ENCODE measurements around the gene CEP152. TPM values are rescaled to one million over a fixed set of nuclear protein-coding genes. Genes with fewer than 3 reads are reported as not detected.

The CEP152 gene
- total RNA-seq, 1 donor from 2014 or later, result 4.2 TPM

DNA sequence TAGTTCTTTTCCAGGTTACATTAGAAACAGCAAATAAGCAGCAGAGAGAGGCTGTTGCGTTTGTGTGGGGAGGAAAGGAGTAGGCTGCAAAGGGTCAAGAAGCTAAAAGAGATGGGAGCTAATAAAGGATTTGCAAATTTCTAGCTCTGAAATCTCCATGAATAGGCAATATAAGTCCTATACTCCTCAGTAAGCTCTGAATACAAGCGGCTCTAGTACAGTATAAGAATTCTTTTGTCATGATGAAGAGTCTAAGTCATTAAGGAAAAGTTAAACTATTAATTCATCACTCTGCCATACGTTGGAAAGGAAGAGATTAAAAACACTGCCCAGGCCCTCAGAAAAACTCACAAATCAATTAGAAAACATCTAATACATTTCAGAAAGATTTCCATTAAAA, 59.3 kb downstream of the CEP152 start:
- Histone ChIP-seq H3K79me2 (ENCODE audit: insufficient read depth, low read length) (no peaks in the 10 kb centered on the region), H3K27ac (ENCODE audit: low read depth, low read length) (no peak overlapping the region), H3K4me3 (ENCODE audit: insufficient read depth, low read depth, low read length) (no peak overlapping the region), H3K27me3 (ENCODE audit: insufficient read depth, low read length) (no peaks in the 10 kb centered on the region), H3K9ac (ENCODE audit: low read length) (no peak overlapping the region), H3K9me3 (ENCODE audit: insufficient read depth, low read depth, low read length) (no peaks in the 10 kb centered on the region), H3K4me1 (ENCODE audit: insufficient read depth, low read length) (peaks cover 7% of the 10 kb centered on the region), H3K36me3 (ENCODE audit: insufficient read depth, low read length) (peaks cover 9% of the 10 kb centered on the region), H3K4me2 (ENCODE audit: low read length) (no peak overlapping the region), H2AFZ (ENCODE audit: low read depth, low read length) (no peak overlapping the region), H4K20me1 (ENCODE audit: insufficient read depth, low read length) (no peaks in the 10 kb centered on the region)
- Mint-ChIP-seq H3K9me3 (ENCODE audit: unreplicated experiment) (no peaks in the 10 kb centered on the region), H3K27ac (ENCODE audit: unreplicated experiment) (no peak overlapping the region), H3K4me1 (ENCODE audit: low read depth, unreplicated experiment) (peaks cover 4% of the 10 kb centered on the region), H3K27me3 (ENCODE audit: low read depth, unreplicated experiment) (no peaks in the 10 kb centered on the region), H3K36me3 (ENCODE audit: low read depth, unreplicated experiment) (peaks cover 3% of the 10 kb centered on the region), H3K4me3 (ENCODE audit: unreplicated experiment) (no peak overlapping the region)
- no peak for FAIRE-seq
- no peak for TF ChIP-seq CTCF (IDR thresholded peaks at IDR 0.05; ENCODE audit: insufficient read depth, low read depth, low read length)
- no peak for TF ChIP-seq EZH2 (IDR thresholded peaks at IDR 0.05; ENCODE audit: insufficient read depth, low read length)
- peak; percentile 35 for DNase-seq (ENCODE audit: low read depth)

DNA sequence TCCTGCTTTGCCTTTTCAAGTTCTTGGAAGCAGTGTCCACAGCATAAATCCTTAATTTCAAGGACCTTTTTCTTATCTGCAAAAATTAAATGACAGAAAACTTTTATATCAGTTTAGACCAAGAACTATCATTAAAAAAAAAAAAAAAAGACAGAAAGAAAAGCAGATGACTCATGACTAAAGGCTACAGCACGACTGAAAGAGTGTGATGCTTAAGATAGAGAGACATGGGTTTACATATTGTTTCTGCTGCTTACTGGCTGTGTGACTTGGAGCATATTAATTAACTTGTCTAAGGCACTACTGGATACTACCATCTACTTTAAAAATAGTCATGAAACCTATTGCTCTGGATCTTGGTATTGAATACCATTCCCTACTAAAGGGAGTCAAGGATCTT, 62.3 kb downstream of the CEP152 start:
- Mint-ChIP-seq H3K27me3 (ENCODE audit: low read depth, unreplicated experiment) (no peaks in the 10 kb centered on the region), H3K9me3 (ENCODE audit: unreplicated experiment) (no peaks in the 10 kb centered on the region), H3K4me3 (ENCODE audit: unreplicated experiment) (no peak overlapping the region), H3K27ac (ENCODE audit: unreplicated experiment) (no peak overlapping the region), H3K4me1 (ENCODE audit: low read depth, unreplicated experiment) (peaks cover 6% of the 10 kb centered on the region), H3K36me3 (ENCODE audit: low read depth, unreplicated experiment) (peaks cover 3% of the 10 kb centered on the region)
- H3K36me3 ChIP-seq (ENCODE audit: insufficient read depth, low read length), result peaks cover 5% of the 10 kb centered on the region
- no peaks in the 10 kb centered on the region for H3K79me2 ChIP-seq (ENCODE audit: insufficient read depth, low read length)
- H3K9me3 ChIP-seq (ENCODE audit: insufficient read depth, low read depth, low read length), result no peaks in the 10 kb centered on the region
- H3K9ac ChIP-seq (ENCODE audit: low read length), result no peak overlapping the region
- TF ChIP-seq CTCF (IDR thresholded peaks at IDR 0.05; ENCODE audit: insufficient read depth, low read depth, low read length) (no peak), EZH2 (IDR thresholded peaks at IDR 0.05; ENCODE audit: insufficient read depth, low read length) (no peak)
- H4K20me1 ChIP-seq (ENCODE audit: insufficient read depth, low read length), result no peaks in the 10 kb centered on the region
- no peaks in the 10 kb centered on the region for H3K27me3 ChIP-seq (ENCODE audit: insufficient read depth, low read length)
- peak; percentile 65 for DNase-seq (ENCODE audit: low read depth)
- no peak overlapping the region for H3K27ac ChIP-seq (ENCODE audit: low read depth, low read length)
- H2AFZ ChIP-seq (ENCODE audit: low read depth, low read length), result no peak overlapping the region
- H3K4me1 ChIP-seq (ENCODE audit: insufficient read depth, low read length), result peaks cover 7% of the 10 kb centered on the region
- FAIRE-seq, result peak; percentile 32
- H3K4me3 ChIP-seq (ENCODE audit: insufficient read depth, low read depth, low read length), result no peak overlapping the region
- no peak overlapping the region for H3K4me2 ChIP-seq (ENCODE audit: low read length)

DNA sequence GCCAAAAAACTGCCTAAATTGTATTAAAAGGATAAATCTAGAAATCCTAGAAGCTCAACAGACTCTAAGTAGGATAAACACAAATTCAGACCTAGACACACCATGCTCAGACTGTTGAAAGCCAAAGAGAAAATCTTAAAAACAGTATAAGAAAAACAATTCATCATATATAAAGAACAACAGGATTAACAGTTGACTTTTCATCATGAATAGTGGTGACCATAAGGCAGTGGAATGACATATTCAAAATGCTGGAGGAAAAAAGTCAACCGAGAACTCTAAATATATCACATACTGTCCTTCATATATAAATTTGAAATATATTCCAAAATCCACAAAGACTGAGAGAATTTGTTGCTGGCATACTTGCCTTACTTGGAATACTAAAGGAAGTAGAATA, 77.3 kb downstream of the CEP152 start:
- Histone ChIP-seq H2AFZ (ENCODE audit: low read depth, low read length) (no peak overlapping the region), H3K27me3 (ENCODE audit: insufficient read depth, low read length) (no peaks in the 10 kb centered on the region), H3K4me2 (ENCODE audit: low read length) (no peak overlapping the region), H3K9ac (ENCODE audit: low read length) (no peak overlapping the region), H4K20me1 (ENCODE audit: insufficient read depth, low read length) (no peaks in the 10 kb centered on the region), H3K4me1 (ENCODE audit: insufficient read depth, low read length) (no peaks in the 10 kb centered on the region), H3K79me2 (ENCODE audit: insufficient read depth, low read length) (no peaks in the 10 kb centered on the region), H3K27ac (ENCODE audit: low read depth, low read length) (no peak overlapping the region), H3K4me3 (ENCODE audit: insufficient read depth, low read depth, low read length) (no peak overlapping the region), H3K36me3 (ENCODE audit: insufficient read depth, low read length) (peaks cover 2% of the 10 kb centered on the region), H3K9me3 (ENCODE audit: insufficient read depth, low read depth, low read length) (peaks cover 3% of the 10 kb centered on the region)
- Mint-ChIP-seq H3K27me3 (ENCODE audit: low read depth, unreplicated experiment) (no peaks in the 10 kb centered on the region), H3K4me3 (ENCODE audit: unreplicated experiment) (no peak overlapping the region), H3K27ac (ENCODE audit: unreplicated experiment) (no peak overlapping the region), H3K9me3 (ENCODE audit: unreplicated experiment) (peaks cover 13% of the 10 kb centered on the region), H3K4me1 (ENCODE audit: low read depth, unreplicated experiment) (no peaks in the 10 kb centered on the region), H3K36me3 (ENCODE audit: low read depth, unreplicated experiment) (peaks cover 7% of the 10 kb centered on the region)
- TF ChIP-seq CTCF (IDR thresholded peaks at IDR 0.05; ENCODE audit: insufficient read depth, low read depth, low read length) (no peak), EZH2 (IDR thresholded peaks at IDR 0.05; ENCODE audit: insufficient read depth, low read length) (no peak)
- FAIRE-seq, result no peak
- DNase-seq (ENCODE audit: low read depth), result no peak

All from astrocyte (in vitro differentiated cells and primary cell).